ENCODE measurements around the gene PSMG4. TPM values are rescaled to one million over a fixed set of nuclear protein-coding genes. Genes with fewer than 3 reads are reported as not detected.

PSMG4 gene
- total RNA-seq, 1 donor from 2014 or later = 18.7 TPM

- DNase-seq (ENCODE audit: low spot score) = peak; percentile 30
Observed at GRCh38 chr6:3305831-3306230, 47.1 kb downstream of the PSMG4 start.

- peak; percentile 59 for DNase-seq (ENCODE audit: low spot score)
Observed at GRCh38 chr6:3306848-3307247, 48.1 kb downstream of the PSMG4 start.

- DNase-seq (ENCODE audit: low spot score) = peak; percentile 53
Observed at GRCh38 chr6:3307436-3307835, 48.7 kb downstream of the PSMG4 start.

GRCh38 chr6:3308106-3308505 is 49.4 kb downstream of the PSMG4 start:
- peak; percentile 83 for DNase-seq (ENCODE audit: low spot score)

GRCh38 chr6:3309391-3310050 is 50.8 kb downstream of the PSMG4 start:
- peak; percentile 60 for DNase-seq (ENCODE audit: low spot score)

GRCh38 chr6:3310051-3310448 is 51.3 kb downstream of the PSMG4 start:
- no peak for DNase-seq (ENCODE audit: low spot score)

- peak; percentile 49 for DNase-seq (ENCODE audit: low spot score)
Observed at GRCh38 chr6:3310703-3311102, 52.0 kb downstream of the PSMG4 start.

GRCh38 chr6:3311826-3312225 is 53.1 kb downstream of the PSMG4 start:
- peak; percentile 37 for DNase-seq (ENCODE audit: low spot score)

GRCh38 chr6:3312604-3313231 is 54.0 kb downstream of the PSMG4 start:
- DNase-seq (ENCODE audit: low spot score) = peak; percentile 78

GRCh38 chr6:3314176-3314575 is 55.4 kb downstream of the PSMG4 start:
- DNase-seq (ENCODE audit: low spot score) = peak; percentile 39

GRCh38 chr6:3314621-3315467 is 56.1 kb downstream of the PSMG4 start:
- peak; percentile 49 for DNase-seq (ENCODE audit: low spot score)

GRCh38 chr6:3315841-3316240 is 57.1 kb downstream of the PSMG4 start:
- peak; percentile 39 for DNase-seq (ENCODE audit: low spot score)

- DNase-seq (ENCODE audit: low spot score) = peak; percentile 68
Observed at GRCh38 chr6:3316331-3316730, 57.6 kb downstream of the PSMG4 start.

- DNase-seq (ENCODE audit: low spot score) = peak; percentile 51
Observed at GRCh38 chr6:3316818-3317217, 58.1 kb downstream of the PSMG4 start.

Other genes with a start within 250 kb of the PSMG4 start
- gene RIPK1, start 190.5 kb upstream of the PSMG4 start, total RNA-seq = 29.1 TPM
- 25.1 TPM for gene BPHL, start 140.2 kb upstream of the PSMG4 start, total RNA-seq
- 314 TPM for gene TUBB2A, start 101.4 kb upstream of the PSMG4 start, total RNA-seq
- 12.2 TPM for gene TUBB2B, start 31.3 kb upstream of the PSMG4 start, total RNA-seq
- 23.8 TPM for gene SLC22A23, start 198.1 kb downstream of the PSMG4 start, total RNA-seq